ENCODE measurements around the gene MRAP2. TPM values are rescaled to one million over a fixed set of nuclear protein-coding genes. Genes with fewer than 3 reads are reported as not detected.
"Not testable (repeated sequence)": the region's sequence is repeated elsewhere in the genome, so short reads cannot be mapped to it uniquely, and the experiment has no call there.

MRAP2 gene
- total RNA-seq, 1 donor from 2014 or later = 0.74 TPM

DNA sequence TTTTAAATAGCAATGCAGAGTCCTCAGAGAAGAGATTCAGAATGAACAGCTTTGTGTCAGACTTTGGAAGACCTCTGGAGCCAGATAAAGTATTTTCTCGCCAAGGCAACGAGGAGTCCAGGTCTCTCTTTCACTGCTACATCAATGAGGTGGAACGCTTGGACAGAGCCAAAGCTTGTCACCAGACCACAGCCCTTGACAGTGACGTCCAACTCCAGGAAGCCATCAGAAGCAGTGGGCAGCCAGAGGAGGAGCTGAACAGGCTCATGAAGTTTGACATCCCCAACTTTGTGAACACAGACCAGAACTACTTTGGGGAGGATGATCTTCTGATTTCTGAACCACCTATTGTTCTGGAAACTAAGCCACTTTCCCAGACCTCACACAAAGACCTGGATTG lies 55.5 kb downstream of the MRAP2 start:
- DNase-seq = no peak
- no peaks in the 10 kb centered on the region for H3K4me1 ChIP-seq
- TF ChIP-seq, protein P1, sequence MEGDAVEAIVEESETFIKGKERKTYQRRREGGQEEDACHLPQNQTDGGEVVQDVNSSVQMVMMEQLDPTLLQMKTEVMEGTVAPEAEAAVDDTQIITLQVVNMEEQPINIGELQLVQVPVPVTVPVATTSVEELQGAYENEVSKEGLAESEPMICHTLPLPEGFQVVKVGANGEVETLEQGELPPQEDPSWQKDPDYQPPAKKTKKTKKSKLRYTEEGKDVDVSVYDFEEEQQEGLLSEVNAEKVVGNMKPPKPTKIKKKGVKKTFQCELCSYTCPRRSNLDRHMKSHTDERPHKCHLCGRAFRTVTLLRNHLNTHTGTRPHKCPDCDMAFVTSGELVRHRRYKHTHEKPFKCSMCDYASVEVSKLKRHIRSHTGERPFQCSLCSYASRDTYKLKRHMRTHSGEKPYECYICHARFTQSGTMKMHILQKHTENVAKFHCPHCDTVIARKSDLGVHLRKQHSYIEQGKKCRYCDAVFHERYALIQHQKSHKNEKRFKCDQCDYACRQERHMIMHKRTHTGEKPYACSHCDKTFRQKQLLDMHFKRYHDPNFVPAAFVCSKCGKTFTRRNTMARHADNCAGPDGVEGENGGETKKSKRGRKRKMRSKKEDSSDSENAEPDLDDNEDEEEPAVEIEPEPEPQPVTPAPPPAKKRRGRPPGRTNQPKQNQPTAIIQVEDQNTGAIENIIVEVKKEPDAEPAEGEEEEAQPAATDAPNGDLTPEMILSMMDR (IDR thresholded peaks at IDR 0.05) = no peak
- no peaks in the 10 kb centered on the region for H3K27me3 ChIP-seq (ENCODE audit: low read depth)
- no peak overlapping the region for H3K27ac ChIP-seq
- H3K9me3 ChIP-seq = no peaks in the 10 kb centered on the region
- H3K4me3 ChIP-seq = no peak overlapping the region
- ATAC-seq = no peak
- intact Hi-C loops (cut with DNase I) = no loop called here
- H3K36me3 ChIP-seq = no peaks in the 10 kb centered on the region

DNA sequence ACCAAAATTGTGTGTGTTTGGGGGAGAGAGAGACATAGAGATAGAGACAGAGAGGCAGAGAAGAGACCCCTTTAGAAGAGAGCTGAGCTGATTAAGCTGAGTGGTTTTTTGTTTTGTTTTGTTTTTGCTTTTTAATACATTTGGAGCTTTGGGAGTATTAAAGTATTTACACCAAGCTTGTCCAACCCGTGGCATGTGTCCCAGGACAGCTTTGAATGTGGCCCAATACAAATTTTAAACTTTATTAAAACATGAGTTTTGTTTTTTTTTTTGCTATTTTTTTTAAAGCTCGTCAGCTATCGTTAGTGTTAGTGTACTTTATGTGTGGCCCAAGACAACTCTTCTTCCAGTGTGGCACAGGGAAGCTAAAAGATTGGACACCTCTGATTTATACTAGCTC lies 56.0 kb downstream of the MRAP2 start:
- no peaks in the 10 kb centered on the region for H3K4me1 ChIP-seq
- no peaks in the 10 kb centered on the region for H3K27me3 ChIP-seq (ENCODE audit: low read depth)
- ATAC-seq (no peak), DNase-seq (no peak)
- TF ChIP-seq, protein P1 (IDR thresholded peaks at IDR 0.05) = no peak
- H3K9me3 ChIP-seq = no peaks in the 10 kb centered on the region
- intact Hi-C loops (cut with DNase I) = no loop called here
- no peak overlapping the region for H3K4me3 ChIP-seq
- H3K27ac ChIP-seq = no peak overlapping the region
- no peaks in the 10 kb centered on the region for H3K36me3 ChIP-seq

DNA sequence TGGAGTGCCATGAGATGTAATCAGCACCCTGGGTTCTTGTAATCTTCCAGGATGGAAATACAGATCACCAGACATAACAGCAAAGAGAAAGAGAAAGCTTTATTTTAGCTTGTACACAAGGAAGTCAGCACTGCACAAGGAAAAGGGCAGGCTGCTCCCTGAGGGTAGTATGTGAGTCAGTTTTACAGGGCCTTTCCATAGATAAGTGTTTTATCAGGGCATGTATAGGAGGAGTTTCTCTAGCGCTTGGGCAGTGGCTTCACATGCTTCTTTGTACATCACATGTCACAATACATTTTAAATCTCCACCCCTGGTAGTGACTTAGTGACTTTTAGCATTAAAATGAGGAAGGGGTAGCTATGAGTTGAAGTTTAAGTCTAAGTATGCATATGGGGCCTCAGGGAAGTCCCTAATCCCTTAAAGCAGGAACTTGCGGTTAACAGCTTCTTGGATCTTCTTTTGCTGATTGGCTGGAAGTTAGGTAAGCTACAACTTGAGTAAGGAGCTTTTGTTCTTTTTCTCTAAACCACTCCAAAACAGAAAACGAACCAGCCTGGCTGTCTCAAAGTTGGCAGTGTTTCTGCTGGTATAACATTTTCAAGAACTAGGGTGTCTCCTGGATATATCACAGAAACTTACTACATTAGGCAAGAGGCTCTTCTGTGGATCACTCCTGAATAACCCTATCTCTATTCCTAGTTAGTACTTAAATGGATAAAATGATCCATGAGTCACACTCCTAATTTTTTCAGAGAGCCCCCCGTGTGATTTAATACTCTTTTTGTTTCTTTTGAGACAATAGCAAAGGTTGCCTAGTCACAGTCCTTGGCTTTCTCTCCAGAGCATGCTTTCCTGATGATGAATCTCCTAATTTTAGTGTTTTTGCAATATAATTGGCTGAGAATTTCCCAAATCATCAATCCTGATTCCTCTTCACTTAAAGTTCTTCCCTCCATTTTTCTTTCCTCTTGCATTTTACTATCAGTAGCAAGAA lies 60.2 kb downstream of the MRAP2 start:
- no peaks in the 10 kb centered on the region for H3K36me3 ChIP-seq
- intact Hi-C loops (cut with DNase I) = no loop called here
- no peak overlapping the region for H3K4me3 ChIP-seq
- no peak overlapping the region for H3K27ac ChIP-seq
- DNase-seq = no peak
- no peaks in the 10 kb centered on the region for H3K27me3 ChIP-seq (ENCODE audit: low read depth)
- no peaks in the 10 kb centered on the region for H3K9me3 ChIP-seq
- TF ChIP-seq, protein P1 (IDR thresholded peaks at IDR 0.05) = no peak
- H3K4me1 ChIP-seq = no peaks in the 10 kb centered on the region
- ATAC-seq = no peak

DNA sequence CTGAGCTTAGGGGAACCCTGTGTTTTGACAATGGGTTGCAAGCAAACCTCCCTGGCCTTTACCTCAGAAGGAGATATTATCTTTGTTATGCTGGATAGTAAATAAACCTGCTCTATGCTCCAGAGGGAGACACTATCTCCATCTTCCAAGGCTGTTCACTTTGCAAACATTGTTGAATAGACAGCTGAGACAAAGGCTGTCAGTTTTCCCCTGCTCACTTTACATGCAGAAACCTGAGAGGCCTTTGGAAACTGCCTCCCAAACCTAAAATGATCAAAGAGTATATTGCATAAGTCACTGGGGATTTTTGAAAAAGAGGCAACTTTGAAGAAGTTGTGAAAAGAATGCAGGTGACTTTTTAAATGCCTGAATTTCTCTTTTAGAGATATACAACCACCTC lies 61.6 kb downstream of the MRAP2 start:
- H3K27ac ChIP-seq = no peak overlapping the region
- H3K27me3 ChIP-seq (ENCODE audit: low read depth) = no peaks in the 10 kb centered on the region
- no peak for ATAC-seq
- peaks cover 3% of the 10 kb centered on the region for H3K9me3 ChIP-seq
- no peaks in the 10 kb centered on the region for H3K4me1 ChIP-seq
- TF ChIP-seq, protein P1 (IDR thresholded peaks at IDR 0.05) = no peak
- intact Hi-C loops (cut with DNase I) = no loop called here
- no peak for DNase-seq
- no peaks in the 10 kb centered on the region for H3K36me3 ChIP-seq
- H3K4me3 ChIP-seq = no peak overlapping the region

DNA sequence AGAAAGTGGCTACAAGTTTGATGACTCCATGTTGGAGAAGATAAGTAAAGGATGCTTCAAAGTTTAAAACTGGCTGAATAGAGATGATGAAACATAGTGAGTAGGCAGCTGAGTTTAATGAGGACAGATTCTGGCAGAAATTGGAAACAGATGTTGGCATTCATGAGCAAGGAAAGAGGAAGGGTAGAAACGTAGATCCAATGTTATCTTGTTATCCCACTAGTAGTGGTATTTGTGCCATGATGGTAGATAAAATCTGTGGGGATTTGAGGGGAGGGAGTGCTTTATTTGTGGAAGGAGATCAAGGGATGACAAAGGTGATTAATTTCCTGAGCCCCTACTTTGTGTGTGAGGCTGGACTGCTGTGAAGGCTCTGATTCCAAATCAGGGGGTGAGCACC lies 69.5 kb downstream of the MRAP2 start:
- Histone ChIP-seq H3K36me3 (no peaks in the 10 kb centered on the region), H3K27me3 (ENCODE audit: low read depth) (no peaks in the 10 kb centered on the region), H3K27ac (no peak overlapping the region), H3K4me1 (no peaks in the 10 kb centered on the region), H3K4me3 (no peak overlapping the region), H3K9me3 (peaks cover 3% of the 10 kb centered on the region)
- DNase-seq (no peak), ATAC-seq (no peak)
- TF ChIP-seq, protein P1 (IDR thresholded peaks at IDR 0.05) = no peak
- intact Hi-C loops (cut with DNase I) = no loop called here

DNA sequence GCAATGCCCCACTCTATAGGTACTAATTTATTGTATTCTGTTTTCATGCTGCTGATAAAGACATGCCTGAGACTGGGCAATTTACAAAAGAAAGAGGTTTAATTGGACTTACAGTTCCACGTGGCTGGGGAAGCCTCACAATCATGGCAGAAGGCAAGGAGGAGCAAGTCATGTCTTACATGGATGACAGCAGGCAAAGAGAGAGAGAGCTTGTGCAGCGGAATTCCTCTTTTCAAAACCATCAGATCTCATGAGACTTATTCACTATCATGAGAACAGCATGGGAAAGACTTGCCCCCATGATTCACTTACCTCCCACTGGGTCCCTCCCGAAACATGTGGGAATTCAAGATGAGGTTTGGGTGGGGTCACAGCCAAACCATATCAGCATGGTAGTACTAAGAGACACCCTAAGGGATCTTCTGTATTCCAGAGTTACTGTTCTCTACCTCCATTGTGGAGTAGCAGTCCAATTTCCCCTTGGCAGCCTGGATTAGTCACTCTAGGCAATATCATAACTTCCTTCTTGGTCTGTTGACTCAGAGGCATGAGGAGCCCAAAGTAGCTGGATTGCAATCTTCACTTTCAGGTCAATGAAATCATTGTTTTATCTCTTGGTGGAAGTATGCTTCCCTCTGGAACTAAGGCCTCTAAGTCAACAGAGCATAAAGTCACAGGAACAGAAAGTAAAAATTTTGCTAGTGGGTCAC lies 71.8 kb downstream of the MRAP2 start:
- DNase-seq; H3K27ac ChIP-seq; intact Hi-C loops (cut with DNase I); H3K4me3 ChIP-seq; H3K9me3 ChIP-seq; H3K4me1 ChIP-seq; ATAC-seq; H3K36me3 ChIP-seq; H3K27me3 ChIP-seq (ENCODE audit: low read depth): not testable (repeated sequence)
